ENCODE measurements around the gene DTNBP1.

The DTNBP1 gene

DNA sequence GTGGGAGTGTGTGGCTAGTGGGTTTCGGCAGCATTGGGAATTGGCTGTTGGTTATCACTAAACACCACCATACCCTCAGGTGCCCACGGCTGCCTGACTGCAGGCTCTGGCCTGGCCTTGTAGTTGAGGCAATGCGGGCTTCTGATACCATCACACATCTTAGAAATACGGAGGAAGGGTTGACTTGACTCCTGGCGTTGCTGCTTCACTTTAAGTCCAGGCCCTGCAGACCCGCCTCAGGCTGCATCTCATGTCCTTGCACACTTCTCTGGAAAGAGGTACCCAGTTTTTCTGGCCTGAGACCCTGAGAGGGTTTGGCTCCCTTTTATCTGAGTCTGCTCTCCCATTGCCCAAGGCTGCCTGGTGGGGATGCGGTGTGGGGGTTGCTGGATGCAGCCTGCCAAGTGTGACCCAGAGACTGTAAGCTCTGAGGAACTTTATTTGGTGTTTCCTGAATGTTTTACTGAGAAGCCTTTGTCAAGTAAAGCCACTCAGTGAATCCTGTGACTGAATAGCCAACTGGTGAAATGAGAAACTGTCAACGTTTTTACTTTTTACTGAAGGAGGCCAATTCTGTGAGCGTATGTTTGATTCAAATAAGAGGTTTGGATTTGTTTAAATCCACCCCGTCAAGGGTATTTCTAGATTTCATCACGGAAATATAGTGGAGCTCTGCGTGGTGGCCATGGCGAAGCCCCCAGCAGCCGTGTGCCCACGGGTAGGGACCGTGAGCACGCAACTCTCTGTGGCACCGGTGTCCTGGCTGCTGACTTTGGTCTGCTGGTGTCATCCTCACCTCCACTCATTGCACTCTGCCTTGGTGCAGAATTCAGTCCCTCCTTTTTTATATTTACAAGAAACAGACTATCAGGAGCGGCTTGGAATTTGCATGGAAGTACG, 160.1 kb downstream of the DTNBP1 start:
- H3K9me3 ChIP-seq: no peaks in the 10 kb centered on the region
- TF ChIP-seq, protein P1, sequence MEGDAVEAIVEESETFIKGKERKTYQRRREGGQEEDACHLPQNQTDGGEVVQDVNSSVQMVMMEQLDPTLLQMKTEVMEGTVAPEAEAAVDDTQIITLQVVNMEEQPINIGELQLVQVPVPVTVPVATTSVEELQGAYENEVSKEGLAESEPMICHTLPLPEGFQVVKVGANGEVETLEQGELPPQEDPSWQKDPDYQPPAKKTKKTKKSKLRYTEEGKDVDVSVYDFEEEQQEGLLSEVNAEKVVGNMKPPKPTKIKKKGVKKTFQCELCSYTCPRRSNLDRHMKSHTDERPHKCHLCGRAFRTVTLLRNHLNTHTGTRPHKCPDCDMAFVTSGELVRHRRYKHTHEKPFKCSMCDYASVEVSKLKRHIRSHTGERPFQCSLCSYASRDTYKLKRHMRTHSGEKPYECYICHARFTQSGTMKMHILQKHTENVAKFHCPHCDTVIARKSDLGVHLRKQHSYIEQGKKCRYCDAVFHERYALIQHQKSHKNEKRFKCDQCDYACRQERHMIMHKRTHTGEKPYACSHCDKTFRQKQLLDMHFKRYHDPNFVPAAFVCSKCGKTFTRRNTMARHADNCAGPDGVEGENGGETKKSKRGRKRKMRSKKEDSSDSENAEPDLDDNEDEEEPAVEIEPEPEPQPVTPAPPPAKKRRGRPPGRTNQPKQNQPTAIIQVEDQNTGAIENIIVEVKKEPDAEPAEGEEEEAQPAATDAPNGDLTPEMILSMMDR (IDR thresholded peaks at IDR 0.05; ENCODE audit: low read depth, low read length): no peak
- peaks cover 14% of the 10 kb centered on the region for H3K4me1 ChIP-seq
- H3K36me3 ChIP-seq: peaks cover 35% of the 10 kb centered on the region
- H3K4me3 ChIP-seq (ENCODE audit: low read depth, low read length): no peak overlapping the region
- no peaks in the 10 kb centered on the region for H3K27me3 ChIP-seq
- DNase-seq: no peak

DNA sequence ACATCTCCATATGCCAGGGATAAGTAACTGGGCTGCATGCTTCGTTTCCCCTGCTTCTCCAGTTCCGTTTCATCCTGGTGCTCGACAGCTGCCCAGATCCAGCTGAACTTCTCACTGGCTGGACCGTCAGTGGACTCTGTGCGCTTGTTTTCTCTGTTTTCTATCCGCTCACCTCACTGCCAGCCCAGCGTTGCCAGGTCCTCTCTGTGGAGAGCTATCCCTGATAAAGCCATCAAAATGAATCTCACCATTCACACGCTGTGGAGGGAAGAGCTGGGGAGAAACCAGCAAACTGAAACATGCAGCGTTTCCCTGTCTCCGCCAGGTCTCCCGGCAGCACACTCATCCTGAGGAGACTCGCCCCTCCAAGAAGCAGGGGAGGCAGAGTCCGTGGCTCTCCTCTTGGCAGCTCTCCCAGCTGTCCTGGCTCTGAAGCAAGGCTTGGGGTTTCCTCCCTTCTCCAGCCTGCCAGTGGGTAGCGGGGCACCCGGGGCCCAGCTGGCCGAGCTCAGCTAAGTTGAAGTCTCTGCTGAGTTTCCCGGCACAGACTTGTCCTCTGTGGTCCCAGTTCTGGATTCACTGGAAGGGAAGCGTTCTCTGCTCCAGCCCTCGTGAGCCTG, 160.9 kb downstream of the DTNBP1 start:
- peaks cover 32% of the 10 kb centered on the region for H3K36me3 ChIP-seq
- DNase-seq: no peak
- H3K27me3 ChIP-seq: no peaks in the 10 kb centered on the region
- TF ChIP-seq, protein P1 (IDR thresholded peaks at IDR 0.05; ENCODE audit: low read depth, low read length): no peak
- H3K4me3 ChIP-seq (ENCODE audit: low read depth, low read length): no peak overlapping the region
- H3K9me3 ChIP-seq: no peaks in the 10 kb centered on the region
- H3K4me1 ChIP-seq: peaks cover 14% of the 10 kb centered on the region

DNA sequence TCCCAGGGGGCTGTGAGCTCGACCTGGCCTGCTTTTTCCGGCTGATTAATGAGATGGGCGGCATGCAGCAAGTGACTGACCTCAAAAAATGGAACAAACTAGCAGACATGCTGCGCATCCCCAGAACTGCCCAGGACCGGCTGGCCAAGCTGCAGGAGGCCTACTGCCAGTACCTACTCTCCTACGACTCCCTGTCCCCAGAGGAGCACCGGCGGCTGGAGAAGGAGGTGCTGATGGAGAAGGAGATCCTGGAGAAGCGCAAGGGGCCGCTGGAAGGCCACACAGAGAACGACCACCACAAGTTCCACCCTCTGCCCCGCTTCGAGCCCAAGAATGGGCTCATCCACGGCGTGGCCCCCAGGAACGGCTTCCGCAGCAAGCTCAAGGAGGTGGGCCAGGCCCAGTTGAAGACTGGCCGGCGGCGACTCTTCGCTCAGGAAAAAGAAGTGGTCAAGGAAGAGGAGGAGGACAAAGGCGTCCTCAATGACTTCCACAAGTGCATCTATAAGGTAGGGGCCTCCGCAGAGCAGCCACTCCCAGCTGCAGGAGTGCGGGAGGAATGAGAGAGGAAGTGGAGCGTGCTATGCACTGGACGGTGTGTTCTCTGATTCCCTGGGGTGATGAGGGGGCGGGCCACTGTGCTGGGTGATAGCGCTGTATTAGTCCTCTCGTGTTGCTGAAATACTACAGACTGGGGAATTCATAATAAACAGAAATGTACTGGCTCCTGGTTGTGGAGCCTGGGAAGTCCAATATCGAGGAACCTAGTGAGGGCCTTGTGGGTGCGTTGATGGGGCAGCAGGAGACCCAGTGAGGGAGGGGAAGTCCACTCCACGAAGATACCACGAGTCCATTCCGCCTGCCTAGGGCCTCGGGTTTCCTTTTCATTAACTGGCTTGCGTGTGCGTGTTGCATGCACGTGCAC, 161.7 kb downstream of the DTNBP1 start:
- Histone ChIP-seq H3K27me3 (no peaks in the 10 kb centered on the region), H3K4me1 (peaks cover 14% of the 10 kb centered on the region), H3K4me3 (ENCODE audit: low read depth, low read length) (no peak overlapping the region), H3K9me3 (no peaks in the 10 kb centered on the region), H3K36me3 (peaks cover 37% of the 10 kb centered on the region)
- TF ChIP-seq, protein P1 (IDR thresholded peaks at IDR 0.05; ENCODE audit: low read depth, low read length): no peak
- no peak for DNase-seq

DNA sequence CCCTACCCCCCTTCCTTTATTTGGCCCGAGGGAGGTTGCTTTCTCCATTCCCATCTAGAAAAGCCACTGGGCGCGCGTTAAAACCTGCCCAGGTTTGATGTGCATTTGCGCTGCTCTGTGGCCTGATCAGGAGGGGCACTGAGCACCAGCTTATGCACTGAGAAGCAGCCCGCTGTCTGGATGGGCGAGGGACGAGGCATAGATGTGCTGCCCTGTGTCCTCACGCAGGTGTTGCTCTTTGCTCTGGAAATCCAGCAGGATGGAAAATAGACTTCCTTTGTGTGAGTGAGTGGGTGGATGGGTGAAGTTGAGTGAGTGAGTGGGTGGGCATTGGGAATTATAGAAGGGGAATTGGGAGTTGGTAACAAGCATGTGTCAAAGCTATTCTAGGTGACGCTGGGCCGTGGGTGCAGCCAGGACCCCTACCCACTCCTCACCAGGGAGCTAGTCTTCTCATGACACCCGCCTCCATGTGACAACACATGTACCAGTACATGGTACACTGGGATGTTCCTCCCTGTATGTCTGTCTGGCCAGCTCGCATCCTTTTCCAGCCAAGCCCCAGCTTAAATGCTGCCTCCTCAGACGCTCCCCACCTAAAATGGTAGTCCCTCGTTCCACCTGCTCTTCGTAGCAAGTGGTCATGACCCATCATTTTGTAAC, 162.6 kb downstream of the DTNBP1 start:
- H3K27me3 ChIP-seq: no peaks in the 10 kb centered on the region
- TF ChIP-seq, protein P1 (IDR thresholded peaks at IDR 0.05; ENCODE audit: low read depth, low read length): no peak
- H3K36me3 ChIP-seq: peaks cover 32% of the 10 kb centered on the region
- peaks cover 10% of the 10 kb centered on the region for H3K4me1 ChIP-seq
- DNase-seq: no peak
- no peak overlapping the region for H3K4me3 ChIP-seq (ENCODE audit: low read depth, low read length)
- no peaks in the 10 kb centered on the region for H3K9me3 ChIP-seq

DNA sequence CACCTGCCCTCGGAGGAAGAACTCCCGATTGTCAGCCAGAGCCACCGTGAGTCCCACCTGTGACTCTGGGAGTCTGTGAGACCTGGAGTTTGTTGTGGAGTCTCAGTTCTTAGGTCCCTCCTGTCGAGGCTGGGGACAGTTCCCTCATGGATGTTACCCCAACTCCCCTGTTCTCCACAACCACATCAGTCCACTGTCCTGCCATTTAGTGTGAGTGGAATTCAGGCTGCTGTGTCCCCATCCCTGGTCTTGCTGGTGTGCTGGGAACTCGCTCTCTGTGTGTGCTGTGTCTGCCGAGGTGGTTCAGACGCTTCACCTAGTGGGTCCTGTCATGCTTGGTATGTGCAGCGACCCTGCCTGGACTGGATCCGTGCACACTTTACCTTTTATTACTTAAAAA, 163.2 kb downstream of the DTNBP1 start:
- Histone ChIP-seq H3K4me1 (peaks cover 6% of the 10 kb centered on the region), H3K36me3 (peaks cover 32% of the 10 kb centered on the region)

More for the DNA sequence above, 163.2 kb downstream of the DTNBP1 start:
- DNase-seq: no peak
- Histone ChIP-seq H3K27me3 (no peaks in the 10 kb centered on the region), H3K9me3 (no peaks in the 10 kb centered on the region), H3K4me3 (ENCODE audit: low read depth, low read length) (no peak overlapping the region)
- TF ChIP-seq, protein P1 (IDR thresholded peaks at IDR 0.05; ENCODE audit: low read depth, low read length): no peak
